Astrocyte of the spinal cord (primary cell): ENCODE data around the gene MBP.
A peak's percentile ranks its signal among the peaks of the same experiment; 100 is the strongest.

Experiments used
- DNase-seq: peaks from one replicate; pipeline ENCODE4 v3.0.0; 2011; ENCODE audit warnings: low read depth, low spot score
- H3K4me3 ChIP-seq: 2 replicates; pipeline ENCODE4 v1.5.1; 2011; ENCODE audit warnings: low read depth, mild to moderate bottlenecking, low read length, moderate library complexity
- CTCF ChIP-seq: IDR thresholded peaks from 2 replicates; pipeline ENCODE4 v1.5.1; 2012; ENCODE audit warnings: low read depth, mild to moderate bottlenecking, low read length, inconsistent platforms
- in situ Hi-C: cut with HindIII; loops from 2 replicates; pipeline ENCODE4 v1.10.0; 2017; ENCODE audit warnings: low sequenced_read_pairs

Gene MBP

GRCh38 chr18:77038182-77038858, 94.3 kb downstream of the MBP start:
- H3K4me3 ChIP-seq, result no peak overlapping the region
- in situ Hi-C loops, result no loop called here
- no peak for DNase-seq
- TF ChIP-seq CTCF, result no peak

GRCh38 chr18:77037567-77037966, 95.0 kb downstream of the MBP start:
- no peak for TF ChIP-seq CTCF
- no peak for DNase-seq
- in situ Hi-C loops, result no loop called here
- H3K4me3 ChIP-seq, result no peak overlapping the region

- TF ChIP-seq CTCF, result no peak
- in situ Hi-C loops, result no loop called here
- H3K4me3 ChIP-seq, result no peak overlapping the region
- peak; percentile 41 for DNase-seq
Observed at GRCh38 chr18:77035380-77036187, 97.0 kb downstream of the MBP start.

- in situ Hi-C loops, result no loop called here
- no peak overlapping the region for H3K4me3 ChIP-seq
- TF ChIP-seq CTCF, result no peak
- no peak for DNase-seq
Observed at GRCh38 chr18:77033575-77033974, 99.0 kb downstream of the MBP start.

- peak; percentile 43 for DNase-seq
- H3K4me3 ChIP-seq, result no peak overlapping the region
- no peak for TF ChIP-seq CTCF
- in situ Hi-C loops, result no loop called here
Observed at GRCh38 chr18:77032181-77032701, 100.3 kb downstream of the MBP start.

- no peak for DNase-seq
- in situ Hi-C loops, result no loop called here
- TF ChIP-seq CTCF, result no peak
Observed at GRCh38 chr18:77031662-77032061, 100.9 kb downstream of the MBP start.

More at GRCh38 chr18:77031662-77032061, 100.9 kb downstream of the MBP start:
- no peak overlapping the region for H3K4me3 ChIP-seq
